GM12878 (cell line): ENCODE data around the gene GPR176. TPM values are rescaled to one million over a fixed set of nuclear protein-coding genes. Genes with fewer than 3 reads are reported as not detected.
A peak's percentile ranks its signal among the peaks of the same experiment; 100 is the strongest.

Experiments used
- ATAC-seq: fragments of 200-7000 bp; cut with Tn5 transposase; 3 replicates; pipeline ENCODE4 v1.9.1; 2020; ENCODE audit warnings: mild to moderate bottlenecking, moderate library complexity
- BruUV-seq: library from RNA; stranded (reverse); fragments of 400-500 nt; replicated peaks from 2 replicates; lab custom pipeline; 2021; lab: Mats Ljungman, UMichigan
- CTCF ChIA-PET: fragments of 300-600 bp; sonication (Branson Sonifier 250); formaldehyde crosslinking; extraction: SDS; loops from one replicate; lab custom pipeline; 2021; ENCODE audit warnings: inconsistent platforms; lab: Yijun Ruan, JAX
- POLR2A ChIA-PET: fragments of 350-600 bp; formaldehyde crosslinking; extraction: SDS; loops from one replicate; lab custom pipeline; 2021; ENCODE audit warnings: inconsistent platforms; lab: Charles Lee
- RAD21 ChIA-PET: fragments of 300-600 bp; sonication (Branson Sonifier 250); formaldehyde crosslinking; loops from one replicate; lab custom pipeline; 2023; ENCODE audit warnings: antibody characterized with exemption; ENCODE audit not compliant: unreplicated experiment; lab: Charles Lee
- SMC1A ChIA-PET: fragments of 300-600 bp; sonication (Branson Sonifier 250); formaldehyde crosslinking; loops from one replicate; lab custom pipeline; 2023; ENCODE audit not compliant: unreplicated experiment, uncharacterized antibody; lab: Charles Lee
- DNase-seq: peaks from one replicate; pipeline ENCODE4 v3.0.0-alpha.2; 2011; ENCODE audit warnings: low read depth, low spot score
- FAIRE-seq: peaks from 3 replicates; lab custom pipeline; 2011; peaks lifted over from hg19 to GRCh38; lab: Jason Lieb, UNC
- H2AFZ ChIP-seq: 2 replicates; pipeline ENCODE4 v1.6.0; 2011; ENCODE audit warnings: low read depth, low read length, control low read depth; ENCODE audit not compliant: control insufficient read depth
- H3K27ac ChIP-seq: 2 replicates; pipeline ENCODE4 v1.5.1; 2011; ENCODE audit warnings: control low read depth; ENCODE audit not compliant: control insufficient read depth, insufficient read depth
- H3K27me3 ChIP-seq, 2 experiments: replicated peaks in 1 of 2; 2 replicates each; pipeline versions ENCODE4 v1.6.0 to v1.6.1; 2011; ENCODE audit warnings: low read length in 1 of 2; ENCODE audit not compliant: control insufficient read depth in 2 of 2, insufficient read depth in 2 of 2
- H3K36me3 ChIP-seq, 2 experiments: 2 replicates each; pipeline ENCODE4 v1.5.1; 2011; ENCODE audit warnings: low read length in 1 of 2; ENCODE audit not compliant: control insufficient read depth in 2 of 2, insufficient read depth in 2 of 2
- H3K4me1 ChIP-seq: 2 replicates; pipeline ENCODE4 v1.6.1; 2011; ENCODE audit warnings: mild to moderate bottlenecking, low read length, moderate library complexity, mixed read lengths; ENCODE audit not compliant: control insufficient read depth, insufficient read depth
- H3K4me2 ChIP-seq: 2 replicates; pipeline ENCODE4 v1.6.0; 2011; ENCODE audit warnings: control low read depth; ENCODE audit not compliant: control insufficient read depth, insufficient read depth
- H3K4me3 ChIP-seq: fragments of 200-600 bp; sonication (generic); 2 replicates; pipeline ENCODE4 v1.5.1; 2016
- H3K79me2 ChIP-seq: 2 replicates; pipeline ENCODE4 v1.6.0; 2011; ENCODE audit warnings: low read length; ENCODE audit not compliant: control insufficient read depth, insufficient read depth
- H3K9ac ChIP-seq: 2 replicates; pipeline ENCODE4 v1.8.0; 2011; ENCODE audit warnings: low read length, control low read depth, mixed read lengths; ENCODE audit not compliant: control insufficient read depth, insufficient read depth
- H3K9me3 ChIP-seq: replicated peaks from 3 replicates; pipeline ENCODE4 v1.5.1; 2011; ENCODE audit warnings: mild to moderate bottlenecking, low read length; ENCODE audit not compliant: control insufficient read depth, insufficient read depth
- H4K20me1 ChIP-seq: 2 replicates; pipeline ENCODE4 v1.6.0; 2011; ENCODE audit not compliant: control insufficient read depth, insufficient read depth
- ELK1 ChIP-seq: IDR thresholded peaks from 2 replicates; pipeline ENCODE4 v1.6.1; 2012; ENCODE audit warnings: low read depth, low read length, improper control_type of control experiment
- IKZF1 ChIP-seq: fragments of 450-650 bp; conservative IDR thresholded peaks from 2 replicates; pipeline ENCODE4 v1.6.1; 2017; ENCODE audit warnings: antibody characterized with exemption, mild to moderate bottlenecking
- NBN ChIP-seq: fragments of 450-650 bp; IDR thresholded peaks from 2 replicates; pipeline ENCODE4 v1.6.1; 2016
- POLR2A ChIP-seq: IDR thresholded peaks from 2 replicates; pipeline ENCODE4 v1.6.1; 2011; ENCODE audit warnings: low read depth, mild to moderate bottlenecking, low read length
- RAD51 ChIP-seq: fragments of 450-650 bp; IDR thresholded peaks from 2 replicates; pipeline ENCODE4 v1.6.1; 2016; ENCODE audit warnings: moderate library complexity, mild to moderate bottlenecking, inconsistent platforms
- RELB ChIP-seq: fragments of 450-650 bp; IDR thresholded peaks from 2 replicates; pipeline ENCODE4 v1.6.1; 2017; ENCODE audit warnings: low read depth, mild to moderate bottlenecking, moderate library complexity
- RUNX3 ChIP-seq: IDR thresholded peaks from 2 replicates; pipeline ENCODE4 v1.6.1; 2012; ENCODE audit warnings: low read length, inconsistent platforms
- SIN3A ChIP-seq: IDR thresholded peaks from 2 replicates; pipeline ENCODE4 v1.6.1; 2012; ENCODE audit warnings: low read depth, low read length, improper control_type of control experiment
- SMAD1 ChIP-seq: fragments of 450-650 bp; IDR thresholded peaks from 2 replicates; pipeline ENCODE4 v1.6.1; 2018; ENCODE audit warnings: mild to moderate bottlenecking, low read depth; ENCODE audit not compliant: partially characterized antibody
- SMC3 ChIP-seq: IDR thresholded peaks from 2 replicates; pipeline ENCODE4 v1.6.1; 2011; ENCODE audit warnings: low read length, improper control_type of control experiment, borderline replicate concordance
- WRNIP1 ChIP-seq: IDR thresholded peaks from 2 replicates; pipeline ENCODE4 v1.6.1; 2011; ENCODE audit warnings: low read depth, low read length, improper control_type of control experiment, borderline replicate concordance
- ZBTB4 ChIP-seq: fragments of 450-650 bp; formaldehyde crosslinking; IDR thresholded peaks from 2 replicates; pipeline ENCODE4 v1.4.0; 2022; ENCODE audit warnings: mild to moderate bottlenecking, moderate library complexity
- ZNF687 ChIP-seq: fragments of 450-650 bp; IDR thresholded peaks from 2 replicates; pipeline ENCODE4 v1.6.1; 2017; ENCODE audit warnings: mild to moderate bottlenecking, moderate library complexity
- WGBS: methylation state at CpG from one replicate; pipeline ENCODE4 v1.1.6; 2016; ENCODE audit warnings: low lambda C conversion rate; ENCODE audit not compliant: insufficient replicate concordance, insufficient coverage; ENCODE audit errors: missing lambda C conversion rate; 5-methylcytosine and 5-hydroxymethylcytosine counted together
- in situ Hi-C: fragments of 300-500 bp; cut with MboI; formaldehyde crosslinking; loops from 9 replicates; pipeline ENCODE4 v1.14.3; 2018; ENCODE audit warnings: mixed read lengths
- intact Hi-C: fragments of 100-400 bp; cut with micrococcal nuclease; formaldehyde crosslinking; loops from one replicate; pipeline ENCODE4 v1.14.2; 2022; ENCODE audit not compliant: unreplicated experiment
- polyA plus RNA-seq, 11 experiments: library from polyadenylated mRNA; depleted of rRNA in 4 of 11; unstranded in 6 of 11; stranded (reverse) in 5 of 11; fragments of >200 nt; fragmentation: Nextera tagmentation in 4 of 11; fragmentation: Illumina TruSeq in 1 of 11; extraction: Ambion mirVana in 4 of 11; extraction: Trizol in 1 of 11; gene quantifications; 1 replicate in 1 of 11; 2 replicates in 10 of 11; pipeline versions ENCODE4 v1.2.1 to v1.2.3, GENCODE V29; 2011 to 2016; ENCODE audit warnings: inconsistent platforms in 2 of 11, missing spikeins in 2 of 11, low read depth in 1 of 11
- total RNA-seq, 4 experiments: library from RNA; depleted of rRNA in 3 of 4; stranded (reverse); fragments of >200 nt in 3 of 4; fragmentation: Illumina TruSeq in 1 of 4; extraction: Trizol in 1 of 4; gene quantifications; 2 replicates each; pipeline versions ENCODE4 v1.2.1 to v1.2.3, GENCODE V29; 2013 to 2021

The GPR176 gene
- total and polyA plus RNA-seq, 10 of the 15 experiments (the other 5 are each of a cell fraction or from before 2014, with no cell fraction given), result 0.02 to 0.33 (median 0.16) TPM; not detected in 4

DNA sequence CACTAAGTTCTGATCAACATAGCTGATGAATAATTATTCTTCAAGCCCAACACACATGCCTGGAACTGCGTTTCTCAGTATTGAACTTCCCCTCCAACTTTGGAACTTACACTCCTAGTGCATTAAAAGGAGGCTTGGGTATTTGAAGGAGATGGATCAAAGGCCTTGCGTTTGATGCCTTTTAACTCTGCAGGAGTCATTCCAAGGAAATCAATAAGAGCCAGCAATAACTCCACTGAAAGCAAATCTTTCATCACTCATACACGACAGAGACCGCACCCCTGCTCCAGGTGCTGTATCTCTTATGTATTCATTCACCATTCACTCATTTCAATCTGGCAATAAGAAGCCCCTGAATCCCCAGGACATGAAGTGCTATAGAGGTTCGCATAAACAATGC is 123.5 kb downstream of the GPR176 start (continued):
- no peak for TF ChIP-seq ZNF687

DNA sequence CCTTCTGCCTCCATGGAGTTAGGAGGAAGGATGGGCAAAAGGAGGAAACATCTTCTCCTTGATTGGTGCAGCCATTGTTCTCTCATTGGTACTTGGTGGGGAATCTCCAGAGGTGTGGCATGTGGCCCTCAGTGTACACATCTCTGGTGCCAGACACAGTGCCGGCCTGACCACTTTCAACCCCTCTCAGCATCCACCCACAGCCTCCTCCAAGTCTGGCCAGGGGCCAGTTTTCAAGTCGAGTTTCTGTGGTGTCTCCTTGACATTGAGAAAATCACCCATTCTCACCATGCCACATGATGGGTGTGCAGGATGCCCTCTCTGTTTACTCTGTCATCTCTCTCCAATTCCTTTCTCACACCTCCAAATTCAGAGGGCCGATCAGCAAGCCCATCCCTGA is 124.6 kb downstream of the GPR176 start:
- ATAC-seq (peak; percentile 66), DNase-seq (no peak), FAIRE-seq (no peak)
- ChIA-PET POLR2A (no interaction called here), RAD21 (no interaction called here), SMC1A (interaction anchor here (1.5 to 1.7 kb wide), 2 partner anchors 39 to 77 kb away, joined by 3 to 7 read pairs; no protein-coding TSS in a partner anchor), CTCF (interaction anchor here (1.2 to 4.9 kb wide), 2 partner anchors 7 to 17 kb away, joined by 4 to 30 read pairs; no protein-coding TSS in a partner anchor)
- no TSS peak for BruUV-seq
- no peak overlapping the region for H3K9ac ChIP-seq
- H3K4me3 ChIP-seq, result no peak overlapping the region
- no peak overlapping the region for H3K27ac ChIP-seq
- H3K4me1 ChIP-seq, result no peaks in the 10 kb centered on the region
- WGBS, result 45% methylated on average over 3 of the region's 3 CpGs
- no peaks in the 10 kb centered on the region for H3K79me2 ChIP-seq
- H3K4me2 ChIP-seq, result no peak overlapping the region
- intact Hi-C loops, result no loop called here
- in situ Hi-C loops, result no loop called here
- H3K36me3 ChIP-seq, result no peaks in the 10 kb centered on the region
- H3K27me3 ChIP-seq, result no peaks in the 10 kb centered on the region
- no peak overlapping the region for H2AFZ ChIP-seq
- H3K9me3 ChIP-seq, result no peaks in the 10 kb centered on the region
- H4K20me1 ChIP-seq, result no peaks in the 10 kb centered on the region
- TF ChIP-seq ZBTB4 (CRISPR knock-in tag) (no peak), SMAD1 (no peak), SMC3 (no peak), RUNX3 (no peak), RELB (no peak), SIN3A (no peak), IKZF1 (no peak), ELK1 (no peak), NBN (no peak), WRNIP1 (no peak), RAD51 (no peak), POLR2A (no peak)
